K562 (cell line): ENCODE data around the gene MED19. TPM values are rescaled to one million over a fixed set of nuclear protein-coding genes. Genes with fewer than 3 reads are reported as not detected.
A peak's percentile ranks its signal among the peaks of the same experiment; 100 is the strongest.

Source experiments
- ARHGAP35 ChIP-seq: fragments of 450-650 bp; IDR thresholded peaks from 2 replicates; pipeline ENCODE4 v1.6.1; 2018; ENCODE audit not compliant: partially characterized antibody
- CHD4 ChIP-seq: fragments of 200-600 bp; sonication (generic); IDR thresholded peaks from 3 replicates; pipeline ENCODE4 v1.6.1; 2012; ENCODE audit warnings: low read depth, mild to moderate bottlenecking, mixed read lengths, low read length, inconsistent platforms; ENCODE audit not compliant: insufficient read depth, insufficient replicate concordance, poor library complexity, severe bottlenecking
- DIDO1 ChIP-seq: fragments of 450-650 bp; IDR thresholded peaks from 2 replicates; pipeline ENCODE4 v1.6.1; 2016; ENCODE audit warnings: low read depth, missing biosample characterization, missing genetic modification characterization
- ERF ChIP-seq: fragments of 450-650 bp; formaldehyde crosslinking; IDR thresholded peaks from 2 replicates; pipeline ENCODE4 v1.4.0; 2020; ENCODE audit warnings: mild to moderate bottlenecking, mixed read lengths
- FOXO4 ChIP-seq: fragments of 450-650 bp; formaldehyde crosslinking; IDR thresholded peaks from 2 replicates; pipeline ENCODE4 v1.4.0; 2020; ENCODE audit warnings: mild to moderate bottlenecking, moderate library complexity
- GABPB2 ChIP-seq: fragments of 250-450 bp; sonication (Bioruptor Pico); conservative IDR thresholded peaks from 2 replicates; pipeline ENCODE4 v1.5.1; 2021; ENCODE audit warnings: mild to moderate bottlenecking
- HMG20B ChIP-seq: fragments of 250-450 bp; sonication (Bioruptor Pico); IDR thresholded peaks from 2 replicates; pipeline ENCODE4 v1.5.0; 2021; ENCODE audit warnings: mild to moderate bottlenecking
- IRF2 ChIP-seq: sonication (generic); formaldehyde crosslinking; IDR thresholded peaks from 2 replicates; pipeline ENCODE4 v1.8.1; 2022; ENCODE audit warnings: mild to moderate bottlenecking, missing genetic modification reagents
- KLF10 ChIP-seq: fragments of 250-450 bp; sonication (Bioruptor Pico); IDR thresholded peaks from 2 replicates; pipeline ENCODE4 v1.6.1; 2021; ENCODE audit warnings: matching md5 sums
- MBD2 ChIP-seq: sonication (generic); IDR thresholded peaks from 2 replicates; pipeline ENCODE4 v1.6.1; 2016; ENCODE audit warnings: low read depth, borderline replicate concordance
- NCOA2 ChIP-seq, 2 experiments: fragments of 450-650 bp; IDR thresholded peaks; 2 replicates each; pipeline ENCODE4 v1.6.1; 2018; ENCODE audit warnings: mild to moderate bottlenecking in 2 of 2, moderate library complexity in 1 of 2; ENCODE audit not compliant: partially characterized antibody in 2 of 2
- NCOR1 ChIP-seq: fragments of 450-650 bp; IDR thresholded peaks from 2 replicates; pipeline ENCODE4 v1.6.1; 2016; ENCODE audit warnings: mild to moderate bottlenecking, moderate library complexity
- RBM22 ChIP-seq: fragments of 200-400 bp; formaldehyde crosslinking; IDR thresholded peaks from 2 replicates; pipeline ENCODE4 v1.6.1; 2018; ENCODE audit warnings: low read length, low read depth; ENCODE audit not compliant: poor library complexity, severe bottlenecking
- RBM25 ChIP-seq: fragments of 200-400 bp; formaldehyde crosslinking; IDR thresholded peaks from 2 replicates; pipeline ENCODE4 v1.6.1; 2018; ENCODE audit warnings: low read length, low read depth, moderate library complexity; ENCODE audit not compliant: severe bottlenecking
- SMAD1 ChIP-seq: fragments of 150-350 bp; IDR thresholded peaks from 2 replicates; pipeline ENCODE4 v1.6.1; 2014; ENCODE audit warnings: low read length, low read depth; ENCODE audit not compliant: partially characterized antibody
- XRCC5 ChIP-seq: fragments of 200-400 bp; formaldehyde crosslinking; IDR thresholded peaks from 2 replicates; pipeline ENCODE4 v1.6.1; 2017; ENCODE audit warnings: low read depth, mild to moderate bottlenecking, low read length
- YBX1 ChIP-seq: fragments of 450-650 bp; IDR thresholded peaks from 2 replicates; pipeline ENCODE4 v1.7.1; 2016; ENCODE audit warnings: mild to moderate bottlenecking
- ZNF347 ChIP-seq: fragments of 450-650 bp; formaldehyde crosslinking; IDR thresholded peaks from 2 replicates; pipeline ENCODE4 v1.4.0; 2020; ENCODE audit warnings: low read depth, mild to moderate bottlenecking, moderate library complexity
- polyA plus RNA-seq, 8 experiments: library from polyadenylated mRNA; depleted of rRNA in 4 of 8; stranded (reverse) in 5 of 8; unstranded in 3 of 8; fragments of >200 nt; fragmentation: Nextera tagmentation in 2 of 8; fragmentation: Illumina TruSeq in 1 of 8; extraction: Ambion mirVana in 2 of 8; extraction: Trizol in 1 of 8; gene quantifications; 2 replicates each; pipeline versions ENCODE4 v1.2.1 to v1.2.3, GENCODE V29; 2011 to 2014; ENCODE audit warnings: inconsistent platforms in 1 of 8, missing spikeins in 1 of 8
- total RNA-seq, 7 experiments: library from RNA; depleted of rRNA in 6 of 7; stranded (reverse); fragments of >200 nt in 6 of 7; fragmentation: Illumina TruSeq in 2 of 7; extraction: Trizol in 2 of 7; gene quantifications; 2 replicates each; pipeline versions ENCODE4 v1.2.1 to v1.2.3, GENCODE V29; 2011 to 2021; ENCODE audit warnings: low replicate concordance in 1 of 7
- TF ChIP-seq, protein P1 (sequence below), 2 experiments: fragments of 450-650 bp in 1 of 2; sonication (generic) in 1 of 2; formaldehyde crosslinking in 1 of 2; IDR thresholded peaks; 2 replicates each; pipeline versions ENCODE4 v1.7.1 to v1.9.0; 2016 to 2022; ENCODE audit warnings: inconsistent platforms in 1 of 2, mild to moderate bottlenecking in 1 of 2, missing genetic modification reagents in 1 of 2

MED19 gene
- total and polyA plus RNA-seq, 9 of the 15 experiments (the other 6 are each of a cell fraction or from before 2014, with no cell fraction given): 7.3 to 23.5 (median 15.0) TPM

GRCh38 chr11:57667117-57667735 lies 44.8 kb downstream of the MED19 start (continued):
- TF ChIP-seq RBM22 (no peak), NCOR1 (no peak), ZNF347 (no peak), YBX1 (no peak), DIDO1 (peak; percentile 62; the same call in 1 of the 2 replicates), ERF (CRISPR knock-in tag) (no peak), XRCC5 (peak; percentile 64; the same call in 1 of the 2 replicates), ARHGAP35 (no peak), SMAD1 (peak; percentile 72), GABPB2 (no peak), IRF2 (CRISPR knock-in tag) (no peak), KLF10 (no peak), NCOA2 (IDR thresholded peaks at IDR 0.05; ENCODE audit: partially characterized antibody in 2 of 2) (no peak), FOXO4 (CRISPR knock-in tag) (no peak), RBM25 (peak; percentile 25), CHD4 (no peak), HMG20B (CRISPR knock-in tag) (no peak), MBD2 (peak; percentile 95)
- TF ChIP-seq, protein P1, sequence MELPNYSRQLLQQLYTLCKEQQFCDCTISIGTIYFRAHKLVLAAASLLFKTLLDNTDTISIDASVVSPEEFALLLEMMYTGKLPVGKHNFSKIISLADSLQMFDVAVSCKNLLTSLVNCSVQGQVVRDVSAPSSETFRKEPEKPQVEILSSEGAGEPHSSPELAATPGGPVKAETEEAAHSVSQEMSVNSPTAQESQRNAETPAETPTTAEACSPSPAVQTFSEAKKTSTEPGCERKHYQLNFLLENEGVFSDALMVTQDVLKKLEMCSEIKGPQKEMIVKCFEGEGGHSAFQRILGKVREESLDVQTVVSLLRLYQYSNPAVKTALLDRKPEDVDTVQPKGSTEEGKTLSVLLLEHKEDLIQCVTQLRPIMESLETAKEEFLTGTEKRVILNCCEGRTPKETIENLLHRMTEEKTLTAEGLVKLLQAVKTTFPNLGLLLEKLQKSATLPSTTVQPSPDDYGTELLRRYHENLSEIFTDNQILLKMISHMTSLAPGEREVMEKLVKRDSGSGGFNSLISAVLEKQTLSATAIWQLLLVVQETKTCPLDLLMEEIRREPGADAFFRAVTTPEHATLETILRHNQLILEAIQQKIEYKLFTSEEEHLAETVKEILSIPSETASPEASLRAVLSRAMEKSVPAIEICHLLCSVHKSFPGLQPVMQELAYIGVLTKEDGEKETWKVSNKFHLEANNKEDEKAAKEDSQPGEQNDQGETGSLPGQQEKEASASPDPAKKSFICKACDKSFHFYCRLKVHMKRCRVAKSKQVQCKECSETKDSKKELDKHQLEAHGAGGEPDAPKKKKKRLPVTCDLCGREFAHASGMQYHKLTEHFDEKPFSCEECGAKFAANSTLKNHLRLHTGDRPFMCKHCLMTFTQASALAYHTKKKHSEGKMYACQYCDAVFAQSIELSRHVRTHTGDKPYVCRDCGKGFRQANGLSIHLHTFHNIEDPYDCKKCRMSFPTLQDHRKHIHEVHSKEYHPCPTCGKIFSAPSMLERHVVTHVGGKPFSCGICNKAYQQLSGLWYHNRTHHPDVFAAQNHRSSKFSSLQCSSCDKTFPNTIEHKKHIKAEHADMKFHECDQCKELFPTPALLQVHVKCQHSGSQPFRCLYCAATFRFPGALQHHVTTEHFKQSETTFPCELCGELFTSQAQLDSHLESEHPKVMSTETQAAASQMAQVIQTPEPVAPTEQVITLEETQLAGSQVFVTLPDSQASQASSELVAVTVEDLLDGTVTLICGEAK (IDR thresholded peaks at IDR 0.05): peak; percentile 100
- TF ChIP-seq, protein P1 (CRISPR knock-in tag; IDR thresholded peaks at IDR 0.05): peak; percentile 99
